Ovary (tissue), 3 donors: ENCODE results near the gene GOLGA8A.

ENCODE experiments used
- EP300 ChIP-seq: sonication (generic); formaldehyde crosslinking; IDR thresholded peaks from one replicate; pipeline ENCODE4 v1.6.1; 2017; ENCODE audit warnings: antibody characterized with exemption
- POLR2A ChIP-seq: fragments of 450-650 bp; IDR thresholded peaks from one replicate; pipeline ENCODE4 v1.6.1; 2017; ENCODE audit warnings: antibody characterized with exemption, mild to moderate bottlenecking, moderate library complexity
- TF ChIP-seq, protein P1 (sequence below), 3 donors: fragments of 450-650 bp in 2 of 3; fragments of 200-600 bp in 1 of 3; IDR thresholded peaks; one replicate each; pipeline versions ENCODE4 v1.5.1 to v1.8.0; 2016 to 2022; ENCODE audit warnings: antibody characterized with exemption in 3 of 3, mild to moderate bottlenecking in 1 of 3
- donor health status: DM: no; HTN: no; CAD: no.

DNA sequence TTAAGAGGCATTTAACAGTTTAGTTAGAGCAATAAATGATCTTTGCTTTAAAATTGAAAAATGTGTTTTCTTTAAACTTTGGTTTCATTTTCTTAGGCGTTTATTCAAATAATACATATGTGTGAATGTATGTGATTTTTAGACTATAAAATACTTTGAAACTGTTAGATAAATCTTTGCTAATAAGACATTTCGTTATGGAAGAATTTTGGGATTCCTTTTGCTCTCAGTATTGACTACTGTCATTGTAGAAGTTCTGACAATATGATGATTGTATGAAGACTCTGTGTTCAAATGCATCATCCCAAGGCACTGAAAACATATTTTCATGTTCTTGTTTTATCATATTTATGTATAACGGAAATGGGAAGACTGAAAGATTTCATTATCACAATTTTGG is 43.8 kb upstream of the GOLGA8A start:
- TF ChIP-seq, protein P1, sequence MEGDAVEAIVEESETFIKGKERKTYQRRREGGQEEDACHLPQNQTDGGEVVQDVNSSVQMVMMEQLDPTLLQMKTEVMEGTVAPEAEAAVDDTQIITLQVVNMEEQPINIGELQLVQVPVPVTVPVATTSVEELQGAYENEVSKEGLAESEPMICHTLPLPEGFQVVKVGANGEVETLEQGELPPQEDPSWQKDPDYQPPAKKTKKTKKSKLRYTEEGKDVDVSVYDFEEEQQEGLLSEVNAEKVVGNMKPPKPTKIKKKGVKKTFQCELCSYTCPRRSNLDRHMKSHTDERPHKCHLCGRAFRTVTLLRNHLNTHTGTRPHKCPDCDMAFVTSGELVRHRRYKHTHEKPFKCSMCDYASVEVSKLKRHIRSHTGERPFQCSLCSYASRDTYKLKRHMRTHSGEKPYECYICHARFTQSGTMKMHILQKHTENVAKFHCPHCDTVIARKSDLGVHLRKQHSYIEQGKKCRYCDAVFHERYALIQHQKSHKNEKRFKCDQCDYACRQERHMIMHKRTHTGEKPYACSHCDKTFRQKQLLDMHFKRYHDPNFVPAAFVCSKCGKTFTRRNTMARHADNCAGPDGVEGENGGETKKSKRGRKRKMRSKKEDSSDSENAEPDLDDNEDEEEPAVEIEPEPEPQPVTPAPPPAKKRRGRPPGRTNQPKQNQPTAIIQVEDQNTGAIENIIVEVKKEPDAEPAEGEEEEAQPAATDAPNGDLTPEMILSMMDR (IDR thresholded peaks at IDR 0.05) = no peak
- TF ChIP-seq POLR2A (no peak), EP300 (no peak)
